GM18508 (cell line): ENCODE data around the gene ZNF532.
"Not testable (repeated sequence)": the region's sequence is repeated elsewhere in the genome, so short reads cannot be mapped to it uniquely, and the experiment has no call there.

Experiments
- ATAC-seq: cut with Tn5 transposase; IDR thresholded peaks from one replicate; pipeline ENCODE4 v1.9.1; 2021; ENCODE audit warnings: moderate number of reproducible peaks; ENCODE audit not compliant: insufficient read depth, unreplicated experiment

The ZNF532 gene

GRCh38 chr18:59024829-59025228 lies 160.2 kb downstream of the ZNF532 start:
- ATAC-seq, result no peak

DNA sequence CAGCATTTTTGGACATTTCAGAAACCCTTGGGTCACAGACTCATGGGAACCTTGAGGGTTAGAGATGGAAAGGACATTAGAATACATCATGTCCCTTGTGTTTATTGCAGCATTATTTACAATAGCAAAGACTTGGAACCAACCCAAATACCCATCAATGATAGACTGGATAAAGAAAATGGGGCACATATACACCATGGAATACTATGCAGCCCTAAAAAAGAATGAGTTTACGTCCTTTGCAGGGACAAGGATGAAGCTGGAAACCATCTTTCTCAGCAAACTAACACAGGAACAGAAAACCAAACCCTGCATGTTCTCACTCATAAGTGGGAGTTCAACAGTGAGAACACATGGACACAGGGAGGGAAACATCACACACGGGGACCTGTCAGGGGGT lies 160.9 kb downstream of the ZNF532 start:
- not testable (repeated sequence) for ATAC-seq

GRCh38 chr18:59026364-59026763 lies 161.7 kb downstream of the ZNF532 start:
- ATAC-seq, result no peak

- no peak for ATAC-seq
Measured at GRCh38 chr18:59026831-59027410, 162.2 kb downstream of the ZNF532 start.

- no peak for ATAC-seq
Measured at GRCh38 chr18:59029663-59030429, 165.2 kb downstream of the ZNF532 start.

- no peak for ATAC-seq
Measured at GRCh38 chr18:59032308-59032707, 167.6 kb downstream of the ZNF532 start.

- ATAC-seq, result no peak
Measured at GRCh38 chr18:59033359-59033758, 168.7 kb downstream of the ZNF532 start.

- no peak for ATAC-seq
Measured at GRCh38 chr18:59033974-59034373, 169.3 kb downstream of the ZNF532 start.

DNA sequence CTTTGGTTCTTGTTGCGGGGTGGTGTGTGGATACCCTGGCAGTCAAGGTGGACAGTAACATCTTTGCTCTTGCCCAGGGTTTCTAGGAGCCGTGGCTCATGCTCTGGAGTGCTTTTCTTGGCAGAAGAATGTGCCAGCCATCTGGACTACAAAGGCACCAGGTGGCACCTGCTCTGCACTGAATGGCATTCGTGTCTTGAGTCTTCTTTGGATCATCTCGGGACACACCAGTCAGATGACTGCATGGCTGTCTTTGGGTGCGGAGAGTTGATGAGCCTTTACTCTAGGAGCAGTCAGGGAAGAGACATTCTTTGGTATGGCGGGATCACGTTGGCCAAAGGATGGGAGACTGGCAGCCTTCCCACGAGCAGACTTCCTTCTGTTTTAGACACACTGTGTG lies 170.9 kb downstream of the ZNF532 start:
- ATAC-seq, result no peak
